ENCODE measurements around the gene ARRDC3.

The ARRDC3 gene

DNA sequence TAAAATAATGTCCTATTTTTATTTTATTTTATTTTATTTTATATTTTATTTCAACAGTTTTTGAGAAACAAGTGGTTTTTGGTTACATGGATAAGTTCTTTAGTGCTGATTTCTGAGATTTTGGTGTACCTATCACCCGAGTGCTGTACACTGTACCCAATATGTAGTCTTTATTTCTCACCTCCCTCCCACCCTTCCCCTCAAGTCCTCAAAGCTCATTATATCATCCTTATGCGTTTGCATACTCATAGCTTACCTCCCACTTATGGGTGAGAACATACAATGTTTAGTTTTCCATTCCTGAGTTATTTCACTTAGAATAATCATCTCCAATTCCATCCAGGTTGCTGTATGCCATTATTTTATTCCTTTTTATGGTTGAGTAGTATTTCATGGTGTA lies 63.5 kb downstream of the ARRDC3 start:
- TF ChIP-seq, protein P1, sequence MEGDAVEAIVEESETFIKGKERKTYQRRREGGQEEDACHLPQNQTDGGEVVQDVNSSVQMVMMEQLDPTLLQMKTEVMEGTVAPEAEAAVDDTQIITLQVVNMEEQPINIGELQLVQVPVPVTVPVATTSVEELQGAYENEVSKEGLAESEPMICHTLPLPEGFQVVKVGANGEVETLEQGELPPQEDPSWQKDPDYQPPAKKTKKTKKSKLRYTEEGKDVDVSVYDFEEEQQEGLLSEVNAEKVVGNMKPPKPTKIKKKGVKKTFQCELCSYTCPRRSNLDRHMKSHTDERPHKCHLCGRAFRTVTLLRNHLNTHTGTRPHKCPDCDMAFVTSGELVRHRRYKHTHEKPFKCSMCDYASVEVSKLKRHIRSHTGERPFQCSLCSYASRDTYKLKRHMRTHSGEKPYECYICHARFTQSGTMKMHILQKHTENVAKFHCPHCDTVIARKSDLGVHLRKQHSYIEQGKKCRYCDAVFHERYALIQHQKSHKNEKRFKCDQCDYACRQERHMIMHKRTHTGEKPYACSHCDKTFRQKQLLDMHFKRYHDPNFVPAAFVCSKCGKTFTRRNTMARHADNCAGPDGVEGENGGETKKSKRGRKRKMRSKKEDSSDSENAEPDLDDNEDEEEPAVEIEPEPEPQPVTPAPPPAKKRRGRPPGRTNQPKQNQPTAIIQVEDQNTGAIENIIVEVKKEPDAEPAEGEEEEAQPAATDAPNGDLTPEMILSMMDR (IDR thresholded peaks at IDR 0.05; ENCODE audit: extremely low read depth, insufficient read depth, missing control alignments) = no peak
- in situ Hi-C loops (cut with MboI; ENCODE audit: low pct_unique_long_range_greater_than_20kb, low sequenced_read_pairs, unreplicated experiment) = no loop called here
- DNase-seq (ENCODE audit: low spot score) = no peak

DNA sequence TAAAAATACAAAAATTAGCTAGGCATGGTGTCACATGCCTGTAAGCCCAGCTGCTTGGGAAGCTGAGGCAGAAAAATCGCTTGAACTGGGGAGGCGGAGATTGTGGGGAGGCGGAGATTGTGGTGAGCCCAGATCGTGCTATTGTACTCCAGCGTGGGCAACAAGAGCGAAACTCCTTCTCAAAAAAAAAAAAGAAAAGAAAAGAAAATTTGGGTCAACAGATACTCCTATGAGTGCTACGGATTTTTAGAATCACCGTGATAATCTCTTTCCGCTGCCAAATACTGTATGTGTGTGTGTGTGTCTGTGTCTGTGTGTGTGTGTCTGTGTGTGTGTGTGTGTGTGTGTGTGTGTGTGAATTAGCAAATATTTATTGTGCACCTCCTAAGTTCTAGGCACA lies 64.4 kb downstream of the ARRDC3 start:
- no peak for DNase-seq (ENCODE audit: low spot score)
- in situ Hi-C loops (cut with MboI; ENCODE audit: low pct_unique_long_range_greater_than_20kb, low sequenced_read_pairs, unreplicated experiment) = no loop called here

More for the DNA sequence above, 64.4 kb downstream of the ARRDC3 start:
- TF ChIP-seq, protein P1 (IDR thresholded peaks at IDR 0.05; ENCODE audit: extremely low read depth, insufficient read depth, missing control alignments) = no peak

All from GM13977 (cell line).